ENCODE measurements around the gene TOB1.

TOB1 gene

GRCh38 chr17:50853015-50853615 lies 13.0 kb downstream of the TOB1 start:
- no peak overlapping the region for H3K4me3 ChIP-seq (ENCODE audit: low read length)
- TF ChIP-seq, protein P1, sequence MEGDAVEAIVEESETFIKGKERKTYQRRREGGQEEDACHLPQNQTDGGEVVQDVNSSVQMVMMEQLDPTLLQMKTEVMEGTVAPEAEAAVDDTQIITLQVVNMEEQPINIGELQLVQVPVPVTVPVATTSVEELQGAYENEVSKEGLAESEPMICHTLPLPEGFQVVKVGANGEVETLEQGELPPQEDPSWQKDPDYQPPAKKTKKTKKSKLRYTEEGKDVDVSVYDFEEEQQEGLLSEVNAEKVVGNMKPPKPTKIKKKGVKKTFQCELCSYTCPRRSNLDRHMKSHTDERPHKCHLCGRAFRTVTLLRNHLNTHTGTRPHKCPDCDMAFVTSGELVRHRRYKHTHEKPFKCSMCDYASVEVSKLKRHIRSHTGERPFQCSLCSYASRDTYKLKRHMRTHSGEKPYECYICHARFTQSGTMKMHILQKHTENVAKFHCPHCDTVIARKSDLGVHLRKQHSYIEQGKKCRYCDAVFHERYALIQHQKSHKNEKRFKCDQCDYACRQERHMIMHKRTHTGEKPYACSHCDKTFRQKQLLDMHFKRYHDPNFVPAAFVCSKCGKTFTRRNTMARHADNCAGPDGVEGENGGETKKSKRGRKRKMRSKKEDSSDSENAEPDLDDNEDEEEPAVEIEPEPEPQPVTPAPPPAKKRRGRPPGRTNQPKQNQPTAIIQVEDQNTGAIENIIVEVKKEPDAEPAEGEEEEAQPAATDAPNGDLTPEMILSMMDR (conservative IDR thresholded peaks at IDR 0.05; ENCODE audit: low read depth, low read length): no peak
- DNase-seq (ENCODE audit: low read depth): no peak

GRCh38 chr17:50850640-50851039 lies 15.5 kb downstream of the TOB1 start:
- no peak overlapping the region for H3K4me3 ChIP-seq (ENCODE audit: low read length)
- DNase-seq (ENCODE audit: low read depth): no peak
- TF ChIP-seq, protein P1 (conservative IDR thresholded peaks at IDR 0.05; ENCODE audit: low read depth, low read length): no peak

DNA sequence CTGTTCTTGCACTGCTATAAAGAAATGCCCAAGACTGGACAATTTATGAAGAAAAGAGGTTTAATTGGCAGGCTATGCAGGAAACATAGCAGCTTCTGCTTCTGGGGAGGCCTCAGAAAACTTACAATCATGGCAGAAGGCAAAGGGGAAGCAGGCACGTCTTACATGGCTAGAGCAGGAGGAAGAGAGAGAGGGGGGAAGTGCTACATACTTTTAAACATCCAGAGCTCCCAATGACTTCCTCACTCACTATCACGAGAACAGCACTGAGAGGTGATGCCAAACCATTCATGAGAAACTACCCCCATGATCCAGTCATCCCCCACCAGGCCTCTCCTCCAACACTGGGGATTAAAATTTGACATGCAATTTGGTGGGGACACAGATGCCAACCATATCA lies 17.4 kb downstream of the TOB1 start:
- no peak overlapping the region for H3K4me3 ChIP-seq (ENCODE audit: low read length)
- DNase-seq (ENCODE audit: low read depth): no peak
- TF ChIP-seq, protein P1 (conservative IDR thresholded peaks at IDR 0.05; ENCODE audit: low read depth, low read length): no peak

GRCh38 chr17:50848039-50848438 lies 18.1 kb downstream of the TOB1 start:
- DNase-seq (ENCODE audit: low read depth): no peak
- TF ChIP-seq, protein P1 (conservative IDR thresholded peaks at IDR 0.05; ENCODE audit: low read depth, low read length): no peak
- no peak overlapping the region for H3K4me3 ChIP-seq (ENCODE audit: low read length)

DNA sequence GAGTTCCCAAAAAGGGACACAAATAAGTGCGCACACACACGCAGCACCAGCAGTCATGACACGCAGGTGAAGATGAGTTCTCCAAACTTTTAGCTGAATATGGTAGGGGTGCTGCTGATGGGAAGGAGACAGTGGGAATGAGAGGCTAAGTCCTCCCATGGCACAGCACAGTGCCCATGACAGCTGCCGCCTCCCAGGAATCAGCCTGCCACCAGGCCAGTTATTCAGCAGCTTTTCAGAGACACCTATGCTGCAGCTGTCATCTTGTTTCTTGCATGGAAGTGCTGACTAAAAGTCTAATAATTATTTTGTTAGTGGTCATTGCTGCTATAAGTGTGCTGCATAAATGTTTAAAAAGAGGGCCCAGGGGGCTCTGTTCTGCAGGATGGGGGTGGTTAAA lies 18.6 kb downstream of the TOB1 start:
- TF ChIP-seq, protein P1 (conservative IDR thresholded peaks at IDR 0.05; ENCODE audit: low read depth, low read length): no peak
- no peak overlapping the region for H3K4me3 ChIP-seq (ENCODE audit: low read length)
- no peak for DNase-seq (ENCODE audit: low read depth)

- no peak overlapping the region for H3K4me3 ChIP-seq (ENCODE audit: low read length)
- DNase-seq (ENCODE audit: low read depth): no peak
- TF ChIP-seq, protein P1 (conservative IDR thresholded peaks at IDR 0.05; ENCODE audit: low read depth, low read length): no peak
These were observed 20.7 kb downstream of the TOB1 start for GRCh38 chr17:50845240-50846147.

Measured in retinal pigment epithelial cell (primary cell).